Measurements from ENCODE around the gene INPP5J.

- TF ChIP-seq GATA2 (IDR thresholded peaks at IDR 0.05; ENCODE audit: low read depth, low read length) (no peak), GATA3 (IDR thresholded peaks at IDR 0.05; ENCODE audit: low read depth, low read length) (no peak)
Measured at GRCh38 chr22:31100762-31101525, 21.8 kb upstream of the INPP5J start.

Data from SH-SY5Y (cell line).